Mesothelial cell of epicardium (in vitro differentiated cells): Measurements from ENCODE around the gene GLT8D1. TPM values are rescaled to one million over a fixed set of nuclear protein-coding genes. Genes with fewer than 3 reads are reported as not detected.

Experiments used
- DNase-seq, 2 experiments: peaks; one replicate each; pipeline ENCODE4 v3.0.0; 2021; ENCODE audit warnings: low spot score in 2 of 2; ENCODE audit not compliant: unreplicated experiment in 2 of 2
- H3K27ac Mint-ChIP-seq: 2 replicates; pipeline ENCODE4 v1.8.0; 2021; ENCODE audit warnings: mixed read lengths
- H3K27me3 Mint-ChIP-seq: 2 replicates; pipeline ENCODE4 v1.8.0; 2021; ENCODE audit warnings: low read depth, mixed read lengths
- H3K36me3 Mint-ChIP-seq: 2 replicates; pipeline ENCODE4 v1.8.0; 2021; ENCODE audit warnings: mixed read lengths
- H3K4me1 Mint-ChIP-seq: 2 replicates; pipeline ENCODE4 v1.8.0; 2021; ENCODE audit warnings: mixed read lengths
- H3K4me3 Mint-ChIP-seq: 2 replicates; pipeline ENCODE4 v1.8.0; 2021; ENCODE audit warnings: mild to moderate bottlenecking, moderate library complexity, mixed read lengths
- H3K9me3 Mint-ChIP-seq: 2 replicates; pipeline ENCODE4 v1.8.0; 2021; ENCODE audit warnings: mixed read lengths
- CTCF ChIP-seq: fragments of 200-600 bp; sonication (generic); IDR thresholded peaks from one replicate; pipeline ENCODE4 v1.5.0; 2021; ENCODE audit warnings: antibody characterized with exemption; ENCODE audit not compliant: unreplicated experiment
- total RNA-seq: library from RNA; stranded (reverse); gene quantifications from 3 replicates; pipeline ENCODE4 v1.2.1, GENCODE V29; 2021

Gene GLT8D1
- total RNA-seq, 1 donor from 2014 or later: 79.2 TPM

GRCh38 chr3:52707585-52707984 is 2.0 kb upstream of the GLT8D1 start:
- Mint-ChIP-seq H3K9me3 (no peaks in the 10 kb centered on the region), H3K27ac (no peak overlapping the region), H3K4me1 (peaks cover 28% of the 10 kb centered on the region), H3K27me3 (no peaks in the 10 kb centered on the region), H3K36me3 (peaks cover 5% of the 10 kb centered on the region), H3K4me3 (peak overlapping the region; percentile 56)
- DNase-seq: no peak
- TF ChIP-seq CTCF: no peak

- Mint-ChIP-seq H3K4me3 (peak overlapping the region; percentile 95), H3K27ac (peak overlapping the region; percentile 94), H3K27me3 (no peaks in the 10 kb centered on the region)
Observed at GRCh38 chr3:52705438-52705687, 228 bp downstream of the GLT8D1 start.

GRCh38 chr3:52704611-52705437 is 767 bp downstream of the GLT8D1 start:
- no peaks in the 10 kb centered on the region for H3K27me3 Mint-ChIP-seq

More at GRCh38 chr3:52705438-52705687, 228 bp downstream of the GLT8D1 start:
- H3K36me3 Mint-ChIP-seq: no peaks in the 10 kb centered on the region
- DNase-seq: no peak
- H3K4me1 Mint-ChIP-seq: peaks cover 28% of the 10 kb centered on the region
- H3K9me3 Mint-ChIP-seq: no peaks in the 10 kb centered on the region
- no peak for TF ChIP-seq CTCF

GRCh38 chr3:52703341-52703740 is 2.2 kb downstream of the GLT8D1 start:
- Mint-ChIP-seq H3K27me3 (no peaks in the 10 kb centered on the region), H3K9me3 (no peaks in the 10 kb centered on the region), H3K4me1 (peaks cover 28% of the 10 kb centered on the region), H3K36me3 (peaks cover 6% of the 10 kb centered on the region), H3K27ac (no peak overlapping the region), H3K4me3 (no peak overlapping the region)
- no peak for TF ChIP-seq CTCF
- no peak for DNase-seq

More at GRCh38 chr3:52704611-52705437, 767 bp downstream of the GLT8D1 start:
- peak overlapping the region; percentile 94 for H3K27ac Mint-ChIP-seq
- peaks cover 3% of the 10 kb centered on the region for H3K36me3 Mint-ChIP-seq
- TF ChIP-seq CTCF: no peak
- peak overlapping the region; percentile 95 for H3K4me3 Mint-ChIP-seq
- H3K9me3 Mint-ChIP-seq: no peaks in the 10 kb centered on the region
- H3K4me1 Mint-ChIP-seq: peaks cover 28% of the 10 kb centered on the region
- no peak for DNase-seq

GRCh38 chr3:52697632-52697965 is 8.0 kb downstream of the GLT8D1 start:
- no peak for DNase-seq
- Mint-ChIP-seq H3K27me3 (no peaks in the 10 kb centered on the region), H3K9me3 (no peaks in the 10 kb centered on the region), H3K4me1 (no peaks in the 10 kb centered on the region), H3K4me3 (no peak overlapping the region), H3K27ac (peak overlapping the region; percentile 25), H3K36me3 (peaks cover 36% of the 10 kb centered on the region)
- TF ChIP-seq CTCF: no peak
